Right atrium auricular region (tissue), 2 donors: ENCODE results near the gene TAC3. TPM values are rescaled to one million over a fixed set of nuclear protein-coding genes. Genes with fewer than 3 reads are reported as not detected.
"Not testable (repeated sequence)": the region's sequence is repeated elsewhere in the genome, so short reads cannot be mapped to it uniquely, and the experiment has no call there.

ENCODE experiments used
- DNase-seq: peaks from one replicate; pipeline ENCODE4 v3.0.0-alpha.2; 2019; ENCODE audit warnings: low spot score
- H3K27ac ChIP-seq, 2 donors: fragments of 200-600 bp; sonication (generic); 1 replicate in 1 of 2; 2 replicates in 1 of 2; pipeline ENCODE4 v1.5.1; 2016 to 2019
- H3K27me3 ChIP-seq, 2 donors: fragments of 200-600 bp; sonication (generic); one replicate each; pipeline versions ENCODE4 v1.5.1 to v1.6.0; 2017 to 2019
- H3K36me3 ChIP-seq: fragments of 200-600 bp; sonication (generic); one replicate; pipeline ENCODE4 v1.5.1; 2016
- H3K4me1 ChIP-seq, 2 donors: fragments of 200-600 bp; sonication (generic); one replicate each; pipeline versions ENCODE4 v1.5.1 to v1.6.0; 2017 to 2019
- H3K4me3 ChIP-seq, 2 donors: fragments of 200-600 bp; sonication (generic); 1 replicate in 1 of 2; 2 replicates in 1 of 2; pipeline ENCODE4 v1.5.1; 2017 to 2019; ENCODE audit warnings: mild to moderate bottlenecking in 1 of 2, moderate library complexity in 1 of 2
- H3K9me3 ChIP-seq, 2 donors: fragments of 200-600 bp; sonication (generic); one replicate each; pipeline ENCODE4 v1.5.1; 2019
- CTCF ChIP-seq, 2 donors: fragments of 200-600 bp; sonication (generic); IDR thresholded peaks; one replicate each; pipeline ENCODE4 v1.5.1; 2019; ENCODE audit warnings: antibody characterized with exemption in 2 of 2
- total RNA-seq, 2 donors: library from RNA; depleted of rRNA; stranded (reverse); fragments of >200 nt; gene quantifications; one replicate each; pipeline ENCODE4 v1.1.0, GENCODE V29; 2016

The TAC3 gene
- total RNA-seq, 2 donors from 2014 or later = not detected

- no peaks in the 10 kb centered on the region for H3K27me3 ChIP-seq
- H3K27ac ChIP-seq = no peak overlapping the region
- H3K4me3 ChIP-seq = no peak overlapping the region
- no peaks in the 10 kb centered on the region for H3K9me3 ChIP-seq
- no peak for TF ChIP-seq CTCF (IDR thresholded peaks at IDR 0.05)
- no peak for DNase-seq
- H3K4me1 ChIP-seq = no peaks in the 10 kb centered on the region
- H3K36me3 ChIP-seq = no peaks in the 10 kb centered on the region
These were observed 3.8 kb upstream of the TAC3 start for GRCh38 chr12:57019983-57020719.

GRCh38 chr12:57018906-57019305, 2.6 kb upstream of the TAC3 start:
- no peaks in the 10 kb centered on the region for H3K27me3 ChIP-seq

GRCh38 chr12:57018353-57018752, 2.0 kb upstream of the TAC3 start:
- H3K9me3 ChIP-seq, H3K27me3 ChIP-seq, H3K36me3 ChIP-seq, H3K27ac ChIP-seq, H3K4me3 ChIP-seq, H3K4me1 ChIP-seq, DNase-seq: not testable (repeated sequence)

More at GRCh38 chr12:57018906-57019305, 2.6 kb upstream of the TAC3 start:
- Histone ChIP-seq H3K9me3 (no peaks in the 10 kb centered on the region), H3K36me3 (no peaks in the 10 kb centered on the region), H3K27ac (no peak overlapping the region), H3K4me1 (no peaks in the 10 kb centered on the region), H3K4me3 (no peak overlapping the region)
- TF ChIP-seq CTCF (IDR thresholded peaks at IDR 0.05) = no peak
- DNase-seq = no peak

- DNase-seq = no peak
- H3K4me1 ChIP-seq = no peaks in the 10 kb centered on the region
- no peak overlapping the region for H3K27ac ChIP-seq
- H3K9me3 ChIP-seq = no peaks in the 10 kb centered on the region
- no peaks in the 10 kb centered on the region for H3K36me3 ChIP-seq
- no peak for TF ChIP-seq CTCF (IDR thresholded peaks at IDR 0.05)
- H3K27me3 ChIP-seq = no peaks in the 10 kb centered on the region
- H3K4me3 ChIP-seq = no peak overlapping the region
These were observed 3.5 kb downstream of the TAC3 start for GRCh38 chr12:57012600-57013465.

- Histone ChIP-seq H3K4me1 (peaks cover 0 to 6% of the 10 kb centered on the region in 2 donors), H3K36me3 (no peaks in the 10 kb centered on the region), H3K27me3 (no peaks in the 10 kb centered on the region), H3K9me3 (no peaks in the 10 kb centered on the region), H3K4me3 (no peak overlapping the region), H3K27ac (no peak overlapping the region)
- DNase-seq = no peak
- TF ChIP-seq CTCF (IDR thresholded peaks at IDR 0.05) = no peak
These were observed 4.6 kb downstream of the TAC3 start for GRCh38 chr12:57011438-57012424.
